NCI-H146 (cell line): ENCODE data around the gene SLC8B1.

ENCODE experiments used
- DNase-seq: peaks from one replicate; lab custom pipeline; 2025; lab: John Stamatoyannopoulos, UW

Gene SLC8B1

DNA sequence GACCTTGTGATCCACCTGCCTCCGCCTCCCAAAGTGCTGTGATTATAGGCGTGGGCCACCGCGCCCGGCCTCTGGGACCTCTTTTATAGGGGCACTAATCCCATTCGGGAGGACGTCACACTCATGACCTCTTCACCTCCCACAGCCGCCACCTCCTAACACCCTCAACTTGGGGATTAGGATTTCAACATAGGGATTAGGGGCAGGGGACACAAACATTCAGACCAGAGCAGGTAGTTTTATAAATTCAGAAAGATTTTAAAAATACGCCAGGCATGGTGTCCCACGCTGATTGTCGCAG is 64.2 kb downstream of the SLC8B1 start:
- DNase-seq: no peak

DNA sequence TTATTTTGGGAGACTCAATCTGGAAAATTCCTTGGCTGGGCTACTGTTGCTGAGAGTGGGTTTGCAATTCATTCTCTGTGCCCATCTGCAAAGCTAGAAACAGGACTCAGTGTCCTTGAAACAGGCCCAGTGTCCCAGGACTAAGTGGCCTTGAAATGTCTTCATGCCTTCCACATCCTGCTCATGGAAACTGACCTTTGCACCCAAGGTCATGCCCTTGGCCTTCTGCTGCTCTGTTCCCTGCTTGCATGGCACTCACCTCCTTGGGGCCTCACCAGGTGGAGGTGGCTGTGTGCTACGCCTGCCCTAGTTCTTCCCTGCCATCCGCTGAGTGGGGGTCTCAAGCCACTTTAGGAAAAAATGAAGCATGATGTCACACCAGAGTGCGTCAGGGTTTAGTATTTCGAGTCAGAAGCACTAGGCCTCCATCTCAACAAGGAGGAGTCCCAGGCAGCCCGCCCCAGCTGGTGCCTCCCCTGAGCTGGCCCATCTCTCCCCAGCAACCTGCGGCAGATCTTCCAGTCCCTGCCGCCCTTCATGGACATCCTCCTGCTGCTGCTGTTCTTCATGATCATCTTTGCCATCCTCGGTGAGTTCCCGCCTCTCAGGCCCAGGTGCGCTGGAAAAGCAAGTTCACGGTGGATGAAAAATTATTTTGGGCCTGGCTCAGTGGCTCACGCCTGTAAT is 65.5 kb downstream of the SLC8B1 start:
- no peak for DNase-seq

DNA sequence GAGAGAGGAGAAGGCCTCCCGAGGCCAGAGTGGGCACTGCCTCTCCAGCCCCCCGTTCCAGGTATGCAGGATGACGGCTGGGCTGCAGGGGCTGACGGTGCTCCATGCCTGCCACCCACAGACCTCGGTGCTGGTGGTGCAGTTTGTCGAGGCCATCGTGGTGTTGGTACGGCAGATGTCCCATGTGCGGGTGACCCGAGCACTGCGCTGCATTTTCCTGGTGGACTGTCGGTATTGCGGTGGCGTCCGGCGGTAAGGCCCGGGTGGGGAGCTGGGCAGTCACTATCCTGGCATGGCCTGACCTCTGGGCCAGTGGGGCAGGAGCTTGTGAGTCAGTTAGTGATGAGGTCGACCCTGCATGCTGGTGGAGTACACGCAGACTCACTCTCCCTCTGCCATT is 66.3 kb downstream of the SLC8B1 start:
- no peak for DNase-seq

DNA sequence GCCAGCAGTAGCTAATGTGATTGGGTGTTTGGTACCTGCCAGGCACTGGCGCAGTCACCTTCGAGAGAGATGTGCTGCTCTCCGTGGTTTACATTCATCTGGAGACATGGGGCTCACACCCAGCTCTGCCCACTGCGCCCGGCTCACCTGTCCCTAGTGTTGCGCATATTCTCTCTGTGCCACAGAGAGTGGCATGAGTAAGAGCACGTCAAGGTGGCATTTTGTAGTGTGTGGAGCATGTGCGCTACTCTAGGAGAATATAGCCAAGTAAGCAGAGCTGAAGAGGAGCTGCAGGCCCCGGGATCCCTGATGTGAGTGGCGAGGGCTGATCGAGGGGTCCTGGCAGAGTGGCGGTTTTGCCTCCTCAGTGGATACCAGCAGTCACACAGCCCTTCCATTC is 66.8 kb downstream of the SLC8B1 start:
- DNase-seq: no peak

DNA sequence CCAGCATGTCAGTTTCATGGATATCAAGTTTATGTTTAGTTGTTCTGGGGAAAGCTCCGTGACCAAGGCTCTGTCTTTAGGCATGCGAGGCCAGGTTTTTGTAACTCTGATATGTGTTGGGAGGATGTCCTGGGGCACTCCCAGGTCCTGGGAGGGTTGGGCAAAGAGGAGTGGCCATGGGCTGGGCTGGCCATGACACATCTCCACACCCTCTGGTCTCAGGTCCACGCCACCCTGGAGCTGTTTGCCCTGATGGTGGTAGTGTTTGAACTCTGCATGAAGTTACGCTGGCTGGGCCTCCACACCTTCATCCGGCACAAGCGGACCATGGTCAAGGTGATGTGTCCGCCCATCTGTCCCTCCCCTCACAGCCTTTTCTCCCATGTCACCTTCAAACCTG is 67.3 kb downstream of the SLC8B1 start:
- DNase-seq: no peak

DNA sequence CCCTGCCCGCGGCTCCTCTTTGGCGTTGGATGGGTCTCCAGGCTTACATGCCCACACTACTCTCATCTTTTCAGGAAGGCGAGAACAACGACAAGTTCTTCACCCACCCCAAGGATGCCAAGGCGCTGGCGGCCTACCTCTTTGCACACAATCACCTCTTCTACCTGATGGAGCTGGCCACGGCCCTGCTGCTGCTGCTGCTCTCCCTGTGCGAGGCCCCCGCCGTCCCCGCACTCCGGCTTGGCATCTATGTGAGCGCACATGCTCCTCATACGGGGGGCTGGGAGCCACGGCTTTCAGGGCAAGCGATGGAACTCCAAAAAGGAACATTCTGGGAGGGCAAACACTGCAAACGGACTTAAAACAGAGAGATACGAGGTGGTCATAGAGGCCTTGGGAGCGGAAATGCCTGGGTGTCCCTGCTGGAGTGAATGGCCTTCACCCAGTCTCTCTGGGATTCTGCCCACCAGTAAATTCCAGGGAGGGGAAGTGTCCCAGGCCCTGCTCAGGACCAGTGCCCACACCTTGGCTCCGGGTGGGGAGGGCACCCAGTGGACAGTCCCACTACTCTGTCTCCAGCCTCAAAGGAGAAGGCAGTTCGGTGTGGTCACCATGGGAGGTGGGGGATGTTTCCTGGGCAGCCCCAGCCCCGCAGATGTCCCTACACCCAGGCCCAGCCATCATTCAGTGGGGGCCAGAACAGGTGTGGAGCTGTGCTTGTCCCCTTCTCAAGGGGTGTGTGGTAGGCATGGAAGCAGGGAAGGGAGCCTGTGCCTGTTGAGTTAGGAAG is 68.6 kb downstream of the SLC8B1 start:
- DNase-seq: no peak

DNA sequence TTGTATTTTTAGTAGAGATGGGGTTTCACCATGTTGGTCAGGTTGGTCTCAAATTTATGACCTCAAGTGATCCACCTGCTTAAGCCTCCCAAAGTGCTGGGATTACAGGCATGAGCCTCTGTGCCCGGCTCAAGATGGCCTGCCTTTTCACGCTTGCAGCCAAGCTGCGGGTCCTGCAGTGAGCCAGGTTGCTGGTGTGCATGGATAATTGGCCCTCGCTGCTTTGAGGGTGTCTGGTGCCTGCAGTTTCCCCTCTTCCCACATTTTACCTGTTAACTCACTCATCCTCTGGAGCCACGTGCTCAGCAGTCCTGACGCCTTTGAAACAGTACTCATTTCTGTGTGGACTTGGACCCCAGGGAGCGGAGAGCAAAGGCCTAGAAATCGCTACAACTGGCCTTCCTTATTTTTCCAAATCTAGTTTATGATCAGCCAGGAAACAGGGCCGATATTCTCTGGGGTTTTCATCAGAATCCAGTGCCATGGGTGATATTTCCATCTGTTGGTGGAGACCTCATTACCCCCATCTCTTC is 71.4 kb downstream of the SLC8B1 start:
- DNase-seq: no peak

DNA sequence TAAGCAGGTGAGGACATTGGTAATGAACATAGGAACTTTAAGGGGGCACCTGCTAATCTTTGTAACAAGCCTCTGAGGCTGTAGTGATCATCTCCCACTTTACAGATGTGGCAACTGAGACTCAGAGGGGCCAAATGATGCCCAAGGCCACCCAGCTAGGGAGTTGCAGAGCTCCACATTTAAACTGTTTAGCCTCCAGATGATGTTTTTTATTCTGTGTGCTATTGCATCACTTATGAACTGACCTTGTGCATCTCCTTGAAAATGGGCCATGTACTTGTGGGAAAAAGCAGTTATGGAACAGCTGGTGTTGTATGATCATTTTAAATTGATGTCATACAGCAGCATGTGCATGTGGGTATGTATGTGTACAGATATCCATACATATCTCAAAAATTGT is 72.2 kb downstream of the SLC8B1 start:
- no peak for DNase-seq

DNA sequence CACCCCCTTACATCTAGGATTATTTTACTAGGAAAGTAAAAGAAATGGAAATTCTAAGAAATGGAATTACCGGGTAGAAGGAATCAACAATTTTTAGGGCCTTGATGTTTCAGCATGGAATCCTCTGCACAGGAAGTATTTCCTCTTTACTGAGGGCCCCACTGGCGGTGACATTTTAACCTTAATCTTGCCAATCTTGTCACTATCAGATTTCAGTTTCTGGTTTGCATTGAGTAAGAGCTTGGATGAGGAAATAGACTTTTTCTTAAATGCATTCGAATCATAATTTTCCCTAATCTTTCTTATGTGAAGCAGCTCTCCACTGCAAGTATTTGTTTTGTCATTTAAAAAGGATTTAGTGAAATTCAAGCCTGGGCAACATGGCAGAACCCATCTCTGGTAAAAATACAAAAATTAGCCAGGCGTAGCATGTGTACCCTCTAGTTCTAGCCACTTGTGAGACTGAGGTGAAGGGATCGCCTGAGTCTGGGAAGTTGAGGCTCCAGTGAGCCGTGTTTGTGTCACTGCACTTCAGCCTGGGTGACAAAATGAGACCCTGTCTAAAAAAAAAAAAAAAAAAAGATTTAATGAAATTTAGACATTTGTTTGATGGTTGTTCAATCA is 73.0 kb downstream of the SLC8B1 start:
- DNase-seq: no peak

DNA sequence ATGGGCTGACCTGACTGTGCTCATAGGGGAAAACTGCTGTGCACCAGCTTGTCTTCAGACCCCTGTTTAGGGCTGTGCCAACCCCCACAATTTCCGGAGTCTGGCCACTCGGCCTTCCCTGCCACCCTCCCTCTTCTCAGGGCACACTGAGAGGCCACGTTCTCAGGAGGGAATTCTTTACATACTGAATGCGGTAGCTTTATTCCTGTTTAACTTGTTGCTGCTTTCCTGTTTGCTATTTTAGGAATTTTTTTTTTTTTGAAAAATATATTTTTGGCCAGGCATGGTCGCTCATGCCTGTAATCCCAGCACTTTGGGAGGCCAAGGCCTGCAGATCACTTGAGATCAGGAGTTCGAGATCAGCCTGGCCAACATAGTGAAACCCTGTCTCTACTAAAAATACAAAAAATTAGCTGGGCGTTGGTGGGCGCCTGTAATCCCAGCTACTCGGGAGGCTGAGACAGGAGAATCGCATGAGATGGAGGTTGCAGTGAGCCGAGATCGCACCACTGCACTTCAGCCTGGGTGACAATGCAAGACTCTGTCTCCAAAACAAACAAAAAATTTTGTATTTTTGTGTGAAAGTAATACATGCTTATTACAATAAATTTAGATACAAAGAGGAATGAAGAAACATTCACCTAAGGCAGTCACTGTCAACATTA is 74.1 kb downstream of the SLC8B1 start:
- no peak for DNase-seq

DNA sequence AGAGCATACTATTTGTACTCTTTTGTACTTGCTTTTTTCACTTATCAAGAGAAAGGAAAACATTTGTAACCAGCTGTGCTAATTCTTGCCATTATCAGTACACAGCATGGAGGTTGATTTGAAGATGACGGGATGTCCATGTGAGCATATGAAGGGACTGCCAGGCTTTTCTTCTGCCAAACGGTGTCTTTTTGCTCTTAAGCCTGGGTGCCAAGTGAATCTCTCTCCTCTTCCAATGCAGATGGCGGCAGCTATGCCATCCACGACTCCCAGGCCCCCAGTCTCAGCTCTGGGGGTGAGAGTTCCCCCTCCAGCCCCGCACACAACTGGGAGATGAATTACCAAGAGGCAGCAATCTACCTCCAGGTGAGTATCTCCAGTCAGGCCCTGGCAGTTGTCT is 74.8 kb downstream of the SLC8B1 start:
- DNase-seq: peak; percentile 63

DNA sequence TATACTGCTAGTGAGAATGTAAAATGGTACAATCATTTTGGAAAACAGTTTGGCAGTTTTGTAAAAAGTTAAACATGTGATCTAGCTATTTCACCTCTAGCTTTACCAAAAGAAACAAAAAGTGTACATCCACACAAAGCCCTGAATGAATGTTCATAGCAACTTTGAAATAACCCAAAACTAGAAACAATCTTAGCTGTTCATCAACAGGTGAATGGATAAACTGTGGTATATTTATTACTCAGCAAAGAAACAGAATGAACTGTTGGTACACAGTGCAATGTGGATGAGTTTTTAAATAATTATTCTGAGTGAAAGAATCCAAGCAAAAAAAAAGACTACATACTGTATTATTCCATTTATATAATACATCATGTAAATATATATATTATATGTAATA is 77.3 kb downstream of the SLC8B1 start:
- DNase-seq: no peak

DNA sequence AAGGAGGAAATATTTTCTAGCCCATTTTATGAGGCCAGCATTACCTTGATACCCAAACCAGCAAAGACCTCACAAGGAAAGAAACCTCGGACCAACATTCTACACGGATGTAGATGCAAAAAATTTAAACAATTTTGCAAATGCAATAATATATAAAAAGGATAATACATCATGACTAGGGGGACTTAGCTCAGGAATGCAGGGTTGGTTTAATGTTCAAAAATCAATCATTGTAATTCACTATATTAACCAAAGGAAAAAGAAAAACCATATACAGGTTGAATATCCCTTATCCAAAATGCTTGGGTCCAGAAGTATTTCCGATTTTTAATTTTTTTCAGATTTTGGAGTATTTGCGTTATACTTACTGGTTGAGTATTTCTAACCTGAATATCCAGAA is 80.6 kb downstream of the SLC8B1 start:
- no peak for DNase-seq

DNA sequence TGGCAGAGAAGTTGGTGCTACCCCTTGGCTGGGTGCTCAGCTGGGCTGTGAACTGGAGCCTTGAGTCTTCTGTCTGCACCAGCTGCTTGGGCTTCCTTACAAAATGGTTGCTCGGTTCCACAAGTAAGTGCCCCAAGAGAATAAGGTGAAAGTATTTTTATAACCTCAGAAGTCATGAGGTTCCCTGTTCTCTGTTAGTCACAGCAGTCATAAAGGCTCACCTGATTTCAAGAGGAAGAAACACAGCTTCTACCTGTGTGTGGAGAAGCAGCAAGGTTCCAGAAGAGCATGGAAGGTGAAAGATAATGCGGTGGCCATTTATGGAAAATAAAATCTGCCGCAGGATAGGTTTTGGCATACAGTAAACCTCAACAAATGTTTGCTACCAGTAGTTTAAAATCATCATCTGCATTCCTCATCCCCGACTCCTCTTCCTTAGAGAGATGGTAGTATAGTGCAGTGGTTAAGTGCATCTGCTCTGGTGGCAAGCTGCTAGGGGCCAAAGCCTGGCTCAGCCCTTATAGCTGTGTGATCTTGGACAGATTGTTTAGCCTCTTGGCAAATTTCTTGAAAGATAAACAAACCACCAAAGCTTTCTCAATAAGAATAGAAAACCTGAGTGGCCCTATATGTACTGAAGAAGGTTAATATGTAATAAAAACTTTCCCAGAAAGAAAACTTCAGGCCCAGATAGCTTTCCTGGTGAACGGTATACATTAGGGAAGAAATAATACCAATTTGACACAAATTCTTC is 81.2 kb downstream of the SLC8B1 start:
- no peak for DNase-seq

DNA sequence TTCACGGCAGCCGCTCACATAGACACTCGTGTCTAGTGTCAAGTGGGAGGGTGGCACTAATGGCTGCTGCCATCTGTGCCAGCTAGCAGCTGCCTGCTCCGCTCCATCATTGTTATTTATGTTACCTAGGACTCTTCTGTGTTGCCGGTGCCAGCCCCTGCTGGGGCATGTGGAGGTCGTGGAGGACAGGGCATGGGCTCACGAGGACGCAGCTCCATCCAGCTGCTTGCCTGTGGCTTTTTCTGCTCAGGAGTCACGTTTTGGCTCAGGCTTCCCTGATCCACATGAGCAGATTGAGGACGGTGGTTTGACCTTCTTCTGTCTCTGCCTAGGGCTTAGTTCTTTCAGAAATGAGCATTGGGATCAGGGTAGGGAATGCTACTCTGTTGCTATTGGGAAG is 82.4 kb downstream of the SLC8B1 start:
- DNase-seq: no peak

DNA sequence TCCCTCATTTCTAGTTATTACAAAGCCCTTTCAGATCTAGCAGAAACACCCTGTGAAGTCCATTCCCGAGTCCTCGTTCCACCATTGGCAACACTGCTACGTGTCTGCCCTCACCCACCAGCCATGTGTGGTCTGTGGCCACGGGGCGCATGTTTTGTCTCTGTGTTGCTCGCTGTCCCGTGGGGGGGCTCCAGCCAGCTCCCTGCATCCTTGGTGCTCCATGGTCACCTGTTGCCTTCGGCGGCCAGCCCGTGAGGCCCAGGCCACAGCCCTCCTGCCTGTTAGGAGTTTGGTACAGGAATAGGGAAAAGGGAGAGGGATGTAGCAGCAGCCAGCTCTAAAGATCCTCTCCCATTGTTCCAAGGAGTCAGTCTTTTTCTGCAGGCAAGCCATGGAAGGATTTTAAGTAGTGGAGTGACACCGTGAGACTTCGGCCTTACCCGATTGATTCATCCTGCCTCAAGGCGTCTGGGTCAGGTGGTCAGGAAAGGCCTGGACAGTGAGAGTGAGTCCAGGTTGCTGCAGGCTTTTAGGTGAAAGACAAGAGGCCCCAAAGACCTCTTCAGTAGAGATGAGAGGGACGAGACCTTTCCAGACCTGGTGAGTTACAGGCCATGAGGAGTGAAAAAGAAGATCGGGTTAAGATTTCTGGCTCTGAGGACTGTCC is 83.4 kb downstream of the SLC8B1 start:
- no peak for DNase-seq

DNA sequence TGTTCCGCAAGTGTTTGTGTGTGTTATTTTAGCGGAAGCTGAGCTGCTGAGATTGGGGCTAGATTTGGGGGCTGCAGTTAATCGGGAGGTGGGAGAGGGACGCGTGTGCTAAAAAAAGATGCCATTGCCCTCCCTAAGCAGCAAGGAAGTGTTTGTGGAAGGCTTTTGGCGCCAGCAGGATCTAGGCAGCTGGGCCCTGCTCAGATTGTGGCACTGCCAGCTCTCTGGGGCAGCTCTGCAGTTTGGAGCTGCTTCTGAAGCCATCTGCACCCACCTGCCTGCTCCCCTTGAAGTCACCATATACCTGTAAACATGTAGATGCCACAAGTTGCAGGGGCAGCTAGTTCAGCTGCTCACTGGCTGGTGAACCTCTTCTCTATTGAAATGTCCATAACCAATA is 84.9 kb downstream of the SLC8B1 start:
- DNase-seq: no peak

DNA sequence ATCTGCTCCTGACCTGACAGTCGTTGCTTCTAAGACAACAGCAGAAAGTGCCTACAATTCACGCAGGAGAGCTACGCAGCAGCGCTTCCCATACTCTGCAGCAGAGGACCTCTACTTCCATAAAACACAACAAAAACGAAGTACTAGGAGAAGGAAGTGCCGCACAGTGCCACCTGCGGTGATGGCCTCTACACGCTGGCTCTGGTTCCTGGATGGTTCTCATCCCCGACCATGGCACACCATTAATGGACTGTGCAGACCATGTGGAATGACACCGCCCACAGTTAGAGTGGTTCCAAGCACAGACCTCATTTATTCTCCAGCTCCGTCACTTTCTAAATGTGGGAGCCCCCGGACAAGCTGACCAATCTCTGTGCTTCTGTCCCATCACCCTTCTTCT is 85.4 kb downstream of the SLC8B1 start:
- no peak for DNase-seq

DNA sequence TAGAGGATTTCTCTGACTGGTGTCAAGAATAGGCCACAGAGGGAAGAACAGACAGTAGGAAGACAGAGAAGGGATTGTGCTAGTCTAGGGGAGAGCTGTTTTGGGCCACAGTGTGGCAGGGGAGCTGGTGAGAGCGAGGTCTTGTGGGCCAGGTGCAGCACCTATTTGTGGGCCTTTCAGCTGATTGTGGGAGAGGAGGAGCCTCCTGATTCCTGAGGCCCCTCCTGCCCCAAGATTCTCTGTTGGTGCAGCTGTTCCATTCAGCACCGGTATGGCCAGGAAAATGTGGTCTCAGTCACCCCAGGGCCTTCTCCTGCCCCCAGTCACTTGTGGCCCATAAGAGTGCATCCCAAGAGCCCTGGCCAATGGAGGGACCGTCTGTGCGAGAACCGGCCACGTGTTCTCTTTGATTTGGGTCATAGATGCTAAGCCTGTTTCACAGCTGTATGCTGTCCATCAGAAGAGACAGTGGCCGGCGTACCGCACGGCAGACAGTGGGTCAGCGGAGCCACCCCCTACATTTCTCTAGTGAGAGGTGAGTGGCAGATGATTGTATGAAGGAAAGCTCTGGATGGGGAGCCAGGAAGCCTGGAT is 86.0 kb downstream of the SLC8B1 start:
- DNase-seq: no peak
